ENCODE data around the gene UNC13A. TPM values are rescaled to one million over a fixed set of nuclear protein-coding genes. Genes with fewer than 3 reads are reported as not detected.

The UNC13A gene
- polyA plus RNA-seq, 3 donors, result 0.10 to 0.28 (median 0.16) TPM

GRCh38 chr19:17711851-17712250 lies 23.7 kb upstream of the UNC13A start:
- DNase-seq (ENCODE audit: low read depth in 3 of 3, low spot score in 2 of 3), result no peak

- no peak for DNase-seq (ENCODE audit: low read depth in 3 of 3, low spot score in 2 of 3)
These were observed 18.6 kb upstream of the UNC13A start for GRCh38 chr19:17706750-17707181.

GRCh38 chr19:17703824-17704463 lies 15.8 kb upstream of the UNC13A start:
- DNase-seq (ENCODE audit: low read depth in 3 of 3, low spot score in 2 of 3), result no peak

- no peak for DNase-seq (ENCODE audit: low read depth in 3 of 3, low spot score in 2 of 3)
These were observed 7.0 kb upstream of the UNC13A start for GRCh38 chr19:17695198-17695597.

GRCh38 chr19:17692566-17692965 lies 4.4 kb upstream of the UNC13A start:
- DNase-seq (ENCODE audit: low read depth in 3 of 3, low spot score in 2 of 3), result no peak

- DNase-seq (ENCODE audit: low read depth in 3 of 3, low spot score in 2 of 3), result no peak
These were observed 870 bp upstream of the UNC13A start for GRCh38 chr19:17688853-17689595.

GRCh38 chr19:17687141-17687856 lies 855 bp downstream of the UNC13A start:
- DNase-seq (ENCODE audit: low read depth in 3 of 3, low spot score in 2 of 3), result no peak

- no peak for DNase-seq (ENCODE audit: low read depth in 3 of 3, low spot score in 2 of 3)
These were observed 1.5 kb downstream of the UNC13A start for GRCh38 chr19:17686592-17687024.

- no peak for DNase-seq (ENCODE audit: low read depth in 3 of 3, low spot score in 2 of 3)
These were observed 2.1 kb downstream of the UNC13A start for GRCh38 chr19:17686023-17686521.

GRCh38 chr19:17685451-17686022 lies 2.6 kb downstream of the UNC13A start:
- no peak for DNase-seq (ENCODE audit: low read depth in 3 of 3, low spot score in 2 of 3)

- DNase-seq (ENCODE audit: low read depth in 3 of 3, low spot score in 2 of 3), result no peak
These were observed 3.9 kb downstream of the UNC13A start for GRCh38 chr19:17684256-17684655.

GRCh38 chr19:17683078-17683477 lies 5.1 kb downstream of the UNC13A start:
- DNase-seq (ENCODE audit: low read depth in 3 of 3, low spot score in 2 of 3), result no peak

GRCh38 chr19:17682273-17682672 lies 5.9 kb downstream of the UNC13A start:
- no peak for DNase-seq (ENCODE audit: low read depth in 3 of 3, low spot score in 2 of 3)

GRCh38 chr19:17681505-17682125 lies 6.5 kb downstream of the UNC13A start:
- DNase-seq (ENCODE audit: low read depth in 3 of 3, low spot score in 2 of 3), result no peak

- DNase-seq (ENCODE audit: low read depth in 3 of 3, low spot score in 2 of 3), result peak in 1 of 3 donors; percentile 9
These were observed 7.9 kb downstream of the UNC13A start for GRCh38 chr19:17680230-17680722.

- DNase-seq (ENCODE audit: low read depth in 3 of 3, low spot score in 2 of 3), result no peak
These were observed 8.5 kb downstream of the UNC13A start for GRCh38 chr19:17679526-17680229.

- DNase-seq (ENCODE audit: low read depth in 3 of 3, low spot score in 2 of 3), result no peak
These were observed 9.3 kb downstream of the UNC13A start for GRCh38 chr19:17678836-17679235.

GRCh38 chr19:17677002-17677401 lies 11.2 kb downstream of the UNC13A start:
- no peak for DNase-seq (ENCODE audit: low read depth in 3 of 3, low spot score in 2 of 3)

- DNase-seq (ENCODE audit: low read depth in 3 of 3, low spot score in 2 of 3), result no peak
These were observed 11.9 kb downstream of the UNC13A start for GRCh38 chr19:17676295-17676694.
